HepG2 (cell line): Measurements from ENCODE around the gene RAB43. TPM values are rescaled to one million over a fixed set of nuclear protein-coding genes. Genes with fewer than 3 reads are reported as not detected.

Source experiments
- AHDC1 ChIP-seq: sonication (generic); formaldehyde crosslinking; IDR thresholded peaks from 2 replicates; pipeline ENCODE4 v1.5.1; 2020; ENCODE audit warnings: mild to moderate bottlenecking, missing genetic modification reagents, borderline replicate concordance
- ATF4 ChIP-seq, 2 experiments: fragments of 450-650 bp in 1 of 2; sonication (generic) in 1 of 2; formaldehyde crosslinking; IDR thresholded peaks; 2 replicates each; pipeline versions ENCODE4 v1.5.0 to v1.8.0; 2020 to 2022; ENCODE audit warnings: mild to moderate bottlenecking in 1 of 2, missing genetic modification reagents in 1 of 2
- HDAC2 ChIP-seq: sonication (generic); formaldehyde crosslinking; IDR thresholded peaks from 2 replicates; pipeline ENCODE4 v1.4.0; 2020; ENCODE audit warnings: missing genetic modification reagents
- HNF1A ChIP-seq, 2 experiments: sonication (generic) in 1 of 2; formaldehyde crosslinking in 1 of 2; IDR thresholded peaks; 2 replicates each; pipeline versions ENCODE4 v1.4.0 to v1.6.1; 2016 to 2020; ENCODE audit warnings: borderline replicate concordance in 1 of 2, low read depth in 1 of 2, mild to moderate bottlenecking in 1 of 2, missing genetic modification reagents in 1 of 2
- KLF9 ChIP-seq: IDR thresholded peaks from 2 replicates; pipeline ENCODE4 v1.6.1; 2016; ENCODE audit warnings: low read depth
- MLLT10 ChIP-seq: sonication (generic); formaldehyde crosslinking; IDR thresholded peaks from 2 replicates; pipeline ENCODE4 v1.4.0; 2020; ENCODE audit warnings: missing genetic modification reagents
- MZF1 ChIP-seq: sonication (generic); formaldehyde crosslinking; IDR thresholded peaks from 2 replicates; pipeline ENCODE4 v1.8.1; 2023; ENCODE audit warnings: mild to moderate bottlenecking, missing genetic modification reagents, borderline replicate concordance
- TBP ChIP-seq: sonication (generic); formaldehyde crosslinking; IDR thresholded peaks from 2 replicates; pipeline ENCODE4 v1.5.0; 2020; ENCODE audit warnings: missing genetic modification reagents
- YY1 ChIP-seq: IDR thresholded peaks from 2 replicates; pipeline ENCODE4 v1.6.1; 2011; ENCODE audit warnings: low read length, low read depth, moderate library complexity, mild to moderate bottlenecking; ENCODE audit not compliant: insufficient read depth, insufficient replicate concordance
- ZBTB44 ChIP-seq: sonication (generic); formaldehyde crosslinking; IDR thresholded peaks from 2 replicates; pipeline ENCODE4 v1.4.0; 2020; ENCODE audit warnings: missing genetic modification reagents
- ZNF136 ChIP-seq: sonication (generic); formaldehyde crosslinking; IDR thresholded peaks from 2 replicates; pipeline ENCODE4 v1.8.1; 2022; ENCODE audit warnings: low read depth, mild to moderate bottlenecking, moderate library complexity, missing genetic modification reagents
- ZNF180 ChIP-seq: sonication (generic); formaldehyde crosslinking; IDR thresholded peaks from 2 replicates; pipeline ENCODE4 v1.4.0; 2020; ENCODE audit warnings: low read depth, missing genetic modification reagents, borderline replicate concordance
- ZNF30 ChIP-seq: sonication (generic); formaldehyde crosslinking; IDR thresholded peaks from 2 replicates; pipeline ENCODE4 v1.5.0; 2020; ENCODE audit warnings: mild to moderate bottlenecking, missing genetic modification reagents
- ZNF496 ChIP-seq: sonication (generic); formaldehyde crosslinking; IDR thresholded peaks from 2 replicates; pipeline ENCODE4 v1.8.1; 2023; ENCODE audit warnings: mild to moderate bottlenecking, moderate library complexity, missing genetic modification reagents; ENCODE audit not compliant: insufficient replicate concordance
- ZNF713 ChIP-seq: sonication (generic); formaldehyde crosslinking; IDR thresholded peaks from 2 replicates; pipeline ENCODE4 v1.4.0; 2020; ENCODE audit warnings: mild to moderate bottlenecking, missing genetic modification reagents
- ZNF720 ChIP-seq: sonication (generic); formaldehyde crosslinking; IDR thresholded peaks from 2 replicates; pipeline ENCODE4 v1.4.0; 2020; ENCODE audit warnings: missing genetic modification reagents
- ZNF792 ChIP-seq: IDR thresholded peaks from 2 replicates; pipeline ENCODE4 v1.6.1; 2016
- polyA plus RNA-seq, 8 experiments: library from polyadenylated mRNA; depleted of rRNA in 3 of 8; stranded (reverse) in 7 of 8; unstranded in 1 of 8; fragments of >200 nt; fragmentation: Illumina TruSeq in 4 of 8; extraction: Trizol in 4 of 8; gene quantifications; 2 replicates each; pipeline versions ENCODE4 v1.2.1 to v1.2.3, GENCODE V29; 2011 to 2016; ENCODE audit warnings: low read depth in 4 of 8, missing spikeins in 1 of 8, mixed read lengths in 1 of 8; ENCODE audit not compliant: insufficient read depth in 1 of 8
- total RNA-seq, 5 experiments: library from RNA; depleted of rRNA; stranded (reverse); fragments of >200 nt; fragmentation: Illumina TruSeq; extraction: Trizol; gene quantifications; 2 replicates each; pipeline ENCODE4 v1.2.3, GENCODE V29; 2016; ENCODE audit warnings: low read depth in 1 of 5

The RAB43 gene
- total and polyA plus RNA-seq, 2 of the 13 experiments (the other 11 are each of a cell fraction or from before 2014, with no cell fraction given): 11.8 to 18.4 TPM

GRCh38 chr3:129121016-129121791, 400 bp downstream of the RAB43 start (continued):
- TF ChIP-seq ZBTB44 (CRISPR knock-in tag) (no peak), ATF4 (CRISPR knock-in tag; IDR thresholded peaks at IDR 0.05) (no peak), YY1 (no peak), ZNF713 (CRISPR knock-in tag) (no peak), ZNF30 (CRISPR knock-in tag) (no peak), MLLT10 (CRISPR knock-in tag) (no peak), ZNF180 (CRISPR knock-in tag) (no peak), MZF1 (no peak), HNF1A (IDR thresholded peaks at IDR 0.05; ENCODE audit: low read depth) (no peak), HNF1A (CRISPR knock-in tag; IDR thresholded peaks at IDR 0.05; ENCODE audit: borderline replicate concordance) (no peak), KLF9 (CRISPR knock-in tag) (no peak), ZNF720 (no peak), TBP (CRISPR knock-in tag) (no peak), ZNF136 (CRISPR knock-in tag) (no peak), ZNF496 (CRISPR knock-in tag) (no peak), HDAC2 (CRISPR knock-in tag) (no peak), ZNF792 (CRISPR knock-in tag) (no peak), AHDC1 (no peak)
